GM21786 (cell line): Measurements from ENCODE around the gene RBM3.
A peak's percentile ranks its signal among the peaks of the same experiment; 100 is the strongest.

ENCODE experiments used
- ATAC-seq: cut with Tn5 transposase; IDR thresholded peaks from one replicate; pipeline ENCODE4 v1.9.1; 2021; ENCODE audit not compliant: unreplicated experiment

RBM3 gene

GRCh38 chrX:48576108-48576507, 1.8 kb downstream of the RBM3 start:
- ATAC-seq: no peak

GRCh38 chrX:48578661-48579128, 4.4 kb downstream of the RBM3 start:
- ATAC-seq: no peak

- no peak for ATAC-seq
Measured at GRCh38 chrX:48579259-48579658, 5.0 kb downstream of the RBM3 start.

- ATAC-seq: no peak
Measured at GRCh38 chrX:48580662-48581061, 6.4 kb downstream of the RBM3 start.

- no peak for ATAC-seq
Measured at GRCh38 chrX:48584698-48585097, 10.4 kb downstream of the RBM3 start.

GRCh38 chrX:48589482-48590162, 15.3 kb downstream of the RBM3 start:
- ATAC-seq: no peak

GRCh38 chrX:48590203-48591103, 16.2 kb downstream of the RBM3 start:
- ATAC-seq: no peak

- ATAC-seq: no peak
Measured at GRCh38 chrX:48591255-48591791, 17.0 kb downstream of the RBM3 start.

- no peak for ATAC-seq
Measured at GRCh38 chrX:48592971-48593370, 18.7 kb downstream of the RBM3 start.

- no peak for ATAC-seq
Measured at GRCh38 chrX:48595929-48596328, 21.6 kb downstream of the RBM3 start.

GRCh38 chrX:48597353-48598264, 23.3 kb downstream of the RBM3 start, which contains the start of gene WDR13:
Gene WDR13, plus strand, starts transcription at chrX:48597492. Its CDS starts 505 bp downstream, at chrX:48597997.
- peak; percentile 64 for ATAC-seq

- no peak for ATAC-seq
Measured at GRCh38 chrX:48598614-48599013, 24.3 kb downstream of the RBM3 start.

GRCh38 chrX:48599341-48599740, 25.1 kb downstream of the RBM3 start:
- no peak for ATAC-seq

- no peak for ATAC-seq
Measured at GRCh38 chrX:48600226-48600625, 25.9 kb downstream of the RBM3 start.

GRCh38 chrX:48601741-48602394, 27.6 kb downstream of the RBM3 start:
- no peak for ATAC-seq

- no peak for ATAC-seq
Measured at GRCh38 chrX:48604701-48605100, 30.4 kb downstream of the RBM3 start.

GRCh38 chrX:48606091-48606490, 31.8 kb downstream of the RBM3 start:
- no peak for ATAC-seq

- no peak for ATAC-seq
Measured at GRCh38 chrX:48611703-48612102, 37.4 kb downstream of the RBM3 start.

- no peak for ATAC-seq
Measured at GRCh38 chrX:48613502-48614160, 39.3 kb downstream of the RBM3 start.

GRCh38 chrX:48616576-48616975, 42.3 kb downstream of the RBM3 start:
- no peak for ATAC-seq
